H9 (cell line): ENCODE data around the gene BORCS6. TPM values are rescaled to one million over a fixed set of nuclear protein-coding genes. Genes with fewer than 3 reads are reported as not detected.

ENCODE experiments used
- DNase-seq: peaks from one replicate; pipeline ENCODE4 v3.0.0-alpha.2; 2017
- H2AFZ ChIP-seq: one replicate; pipeline ENCODE4 v1.6.1; 2013; ENCODE audit warnings: mild to moderate bottlenecking, low read length, control low read depth, moderate library complexity
- H2AK5ac ChIP-seq: 2 replicates; pipeline ENCODE4 v1.6.1; 2013; ENCODE audit warnings: low read length, control low read depth, mixed read lengths; ENCODE audit not compliant: insufficient read length
- H2BK120ac ChIP-seq: one replicate; pipeline ENCODE4 v1.6.1; 2013; ENCODE audit warnings: low read depth, mild to moderate bottlenecking, low read length, control low read depth, inconsistent platforms; ENCODE audit not compliant: poor library complexity, severe bottlenecking
- H2BK12ac ChIP-seq: 2 replicates; pipeline ENCODE4 v1.6.1; 2013; ENCODE audit warnings: low read length, control low read depth, mixed read lengths, low read depth; ENCODE audit not compliant: insufficient read length
- H2BK15ac ChIP-seq: 2 replicates; pipeline ENCODE4 v1.6.1; 2013; ENCODE audit warnings: low read depth, low read length, control low read depth
- H2BK20ac ChIP-seq: one replicate; pipeline ENCODE4 v1.6.1; 2013; ENCODE audit warnings: low read depth, mild to moderate bottlenecking, low read length, control low read depth, inconsistent platforms; ENCODE audit not compliant: poor library complexity, severe bottlenecking
- H2BK5ac ChIP-seq: 2 replicates; pipeline ENCODE4 v1.6.1; 2013; ENCODE audit warnings: low read length, control low read depth, mixed read lengths; ENCODE audit not compliant: insufficient read length
- H3K14ac ChIP-seq: 2 replicates; pipeline ENCODE4 v1.6.1; 2013; ENCODE audit warnings: low read length, control low read depth; ENCODE audit not compliant: insufficient read depth
- H3K18ac ChIP-seq: 2 replicates; pipeline ENCODE4 v1.6.1; 2013; ENCODE audit warnings: low read depth, mild to moderate bottlenecking, mixed read lengths, low read length, control low read depth; ENCODE audit not compliant: insufficient read length
- H3K23ac ChIP-seq: 2 replicates; pipeline ENCODE4 v1.6.1; 2013; ENCODE audit warnings: low read length, control low read depth, mixed read lengths, low read depth; ENCODE audit not compliant: insufficient read length
- H3K23me2 ChIP-seq: 2 replicates; pipeline ENCODE4 v1.6.1; 2013; ENCODE audit warnings: low read depth, mild to moderate bottlenecking, mixed read lengths, low read length, control low read depth; ENCODE audit not compliant: insufficient read length, poor library complexity, severe bottlenecking
- H3K27ac ChIP-seq: 2 replicates; pipeline ENCODE4 v1.5.1; 2013; ENCODE audit warnings: low read length, control low read depth, mixed read lengths, low read depth; ENCODE audit not compliant: insufficient read length
- H3K27me3 ChIP-seq: 2 replicates; pipeline ENCODE4 v1.6.1; 2013; ENCODE audit warnings: low read length, control low read depth, inconsistent platforms; ENCODE audit not compliant: insufficient read depth
- H3K4ac ChIP-seq: 2 replicates; pipeline ENCODE4 v1.6.1; 2013; ENCODE audit warnings: low read depth, mild to moderate bottlenecking, control low read depth, inconsistent platforms, low read length, moderate library complexity
- H3K4me1 ChIP-seq: 2 replicates; pipeline ENCODE4 v1.6.1; 2013; ENCODE audit warnings: low read length, control low read depth, inconsistent platforms; ENCODE audit not compliant: insufficient read depth
- H3K4me2 ChIP-seq: 2 replicates; pipeline ENCODE4 v1.6.1; 2013; ENCODE audit warnings: low read length, control low read depth, mixed read lengths; ENCODE audit not compliant: insufficient read length, insufficient read depth
- H3K56ac ChIP-seq: 2 replicates; pipeline ENCODE4 v1.6.1; 2013; ENCODE audit warnings: low read depth, mild to moderate bottlenecking, mixed read lengths, low read length, control low read depth; ENCODE audit not compliant: insufficient read length
- H3K79me1 ChIP-seq: 2 replicates; pipeline ENCODE4 v1.6.1; 2013; ENCODE audit warnings: low read depth, mild to moderate bottlenecking, moderate library complexity, low read length, control low read depth, inconsistent platforms; ENCODE audit not compliant: insufficient read depth, poor library complexity, severe bottlenecking
- H3K79me2 ChIP-seq: 2 replicates; pipeline ENCODE4 v1.6.1; 2013; ENCODE audit warnings: low read length, control low read depth, inconsistent platforms; ENCODE audit not compliant: insufficient read depth
- H3K9ac ChIP-seq: 2 replicates; pipeline ENCODE4 v1.6.1; 2013; ENCODE audit warnings: low read length, control low read depth, mixed read lengths; ENCODE audit not compliant: insufficient read length; ENCODE audit errors: extremely low read depth
- H3K9me3 ChIP-seq: one replicate; pipeline ENCODE4 v1.6.1; 2013; ENCODE audit warnings: low read depth, low read length, inconsistent platforms; ENCODE audit not compliant: control insufficient read depth
- H3T11ph ChIP-seq: one replicate; pipeline ENCODE4 v1.6.1; 2013; ENCODE audit warnings: mild to moderate bottlenecking, low read length, control low read depth, inconsistent platforms
- H4K20me1 ChIP-seq: one replicate; pipeline ENCODE4 v1.6.1; 2013; ENCODE audit not compliant: control insufficient read depth, insufficient read length, insufficient read depth
- H4K5ac ChIP-seq: 2 replicates; pipeline ENCODE4 v1.6.1; 2013; ENCODE audit warnings: low read depth, mild to moderate bottlenecking, mixed read lengths, low read length, control low read depth; ENCODE audit not compliant: insufficient read length
- H4K8ac ChIP-seq: replicated peaks from 2 replicates; pipeline ENCODE4 v1.6.1; 2013; ENCODE audit warnings: low read length, control low read depth, mixed read lengths, low read depth; ENCODE audit not compliant: insufficient read length
- H4K91ac ChIP-seq: 2 replicates; pipeline ENCODE4 v1.6.1; 2013; ENCODE audit warnings: low read depth, mild to moderate bottlenecking, moderate library complexity, mixed read lengths, low read length, control low read depth; ENCODE audit not compliant: insufficient read length
- H3K27ac Mint-ChIP-seq, 3 experiments: 2 replicates in 2 of 3; 3 replicates in 1 of 3; pipeline ENCODE4 v1.8.0; 2020 to 2021; ENCODE audit warnings: mixed read lengths in 3 of 3, mild to moderate bottlenecking in 1 of 3, moderate library complexity in 1 of 3
- H3K27me3 Mint-ChIP-seq: 2 replicates; pipeline ENCODE4 v1.8.0; 2021; ENCODE audit warnings: low read depth, mild to moderate bottlenecking, moderate library complexity, mixed read lengths
- H3K36me3 Mint-ChIP-seq, 3 experiments: 2 replicates in 2 of 3; 3 replicates in 1 of 3; pipeline ENCODE4 v1.8.0; 2020 to 2021; ENCODE audit warnings: low read depth in 3 of 3, mixed read lengths in 3 of 3; ENCODE audit not compliant: insufficient read depth in 1 of 3
- H3K4me1 Mint-ChIP-seq, 2 experiments: 2 replicates each; pipeline ENCODE4 v1.8.0; 2020; ENCODE audit warnings: mixed read lengths in 2 of 2
- H3K4me3 Mint-ChIP-seq, 2 experiments: 2 replicates in 1 of 2; 3 replicates in 1 of 2; pipeline ENCODE4 v1.8.0; 2020 to 2021; ENCODE audit warnings: mild to moderate bottlenecking in 2 of 2, mixed read lengths in 2 of 2, moderate library complexity in 1 of 2
- H3K9me3 Mint-ChIP-seq, 2 experiments: 2 replicates in 1 of 2; 3 replicates in 1 of 2; pipeline ENCODE4 v1.8.0; 2020; ENCODE audit warnings: mild to moderate bottlenecking in 2 of 2, mixed read lengths in 2 of 2, moderate library complexity in 1 of 2
- CTCF ChIP-seq: fragments of 200-600 bp; sonication (generic); conservative IDR thresholded peaks from 3 replicates; pipeline ENCODE4 v1.8.0; 2021; ENCODE audit warnings: antibody characterized with exemption, mild to moderate bottlenecking
- WGBS: extraction: QIAGEN DNeasy Blood & Tissue Kit; methylation state at CpG from one replicate; pipeline ENCODE4 v1.1.7; 2013; ENCODE audit warnings: missing lambda C conversion rate, low lambda C conversion rate, mixed read lengths; ENCODE audit not compliant: insufficient read length; ENCODE audit errors: extremely low coverage; 5-methylcytosine and 5-hydroxymethylcytosine counted together
- total RNA-seq: library from RNA; stranded (reverse); gene quantifications from 2 replicates; pipeline ENCODE4 v1.2.1, GENCODE V29; 2021

Gene BORCS6
- total RNA-seq, 1 experiment from 2014 or later = 3.1 TPM

GRCh38 chr17:8190506-8190905 is 526 bp upstream of the BORCS6 start:
- Histone ChIP-seq H2BK12ac (no peak overlapping the region), H3K27ac (no peak overlapping the region), H2AK5ac (no peak overlapping the region), H3K23me2 (peaks cover 16% of the 10 kb centered on the region), H3K27me3 (peaks cover 2% of the 10 kb centered on the region; the same call in 1 of the 2 replicates), H3K4ac (no peak overlapping the region), H3K23ac (no peak overlapping the region), H3K18ac (no peak overlapping the region), H3K14ac (no peak overlapping the region), H2BK20ac (no peak overlapping the region), H3K9me3 (no peaks in the 10 kb centered on the region), H4K5ac (no peak overlapping the region), H4K20me1 (peaks cover 3% of the 10 kb centered on the region), H4K91ac (no peak overlapping the region), H2AFZ (no peak overlapping the region), H2BK120ac (no peak overlapping the region), H2BK5ac (no peak overlapping the region), H3K56ac (no peak overlapping the region), H2BK15ac (no peak overlapping the region), H3T11ph (no peak overlapping the region), H3K4me2 (no peak overlapping the region), H3K79me2 (no peaks in the 10 kb centered on the region), H3K79me1 (no peaks in the 10 kb centered on the region), H3K4me1 (peaks cover 9% of the 10 kb centered on the region; the same call in 1 of the 2 replicates), H4K8ac (no peak overlapping the region), H3K9ac (no peak overlapping the region)
- H3K9me3 Mint-ChIP-seq = no peaks in the 10 kb centered on the region
- no CpG with 5 or more reads among the region's 6 CpGs for WGBS
- no peak overlapping the region for H3K4me3 Mint-ChIP-seq
- H3K36me3 Mint-ChIP-seq = no peaks in the 10 kb centered on the region
- no peak for TF ChIP-seq CTCF
- H3K27me3 Mint-ChIP-seq = peaks cover 8% of the 10 kb centered on the region
- peaks cover 8% of the 10 kb centered on the region in 2 experiments for H3K4me1 Mint-ChIP-seq
- peak overlapping the region in 2 of 3 experiments; percentile 1 to 75; a peak in 3 of 7 replicates for H3K27ac Mint-ChIP-seq
- DNase-seq = no peak
